ENCODE results near the gene NCCRP1.

The NCCRP1 gene

GRCh38 chr19:39196860-39197562, at the start of gene NCCRP1:
NCCRP1 (plus strand) TSS chr19:39196964; CDS start chr19:39196983, 19 bp downstream.
- DNase-seq (ENCODE audit: low spot score) = no peak

DNA sequence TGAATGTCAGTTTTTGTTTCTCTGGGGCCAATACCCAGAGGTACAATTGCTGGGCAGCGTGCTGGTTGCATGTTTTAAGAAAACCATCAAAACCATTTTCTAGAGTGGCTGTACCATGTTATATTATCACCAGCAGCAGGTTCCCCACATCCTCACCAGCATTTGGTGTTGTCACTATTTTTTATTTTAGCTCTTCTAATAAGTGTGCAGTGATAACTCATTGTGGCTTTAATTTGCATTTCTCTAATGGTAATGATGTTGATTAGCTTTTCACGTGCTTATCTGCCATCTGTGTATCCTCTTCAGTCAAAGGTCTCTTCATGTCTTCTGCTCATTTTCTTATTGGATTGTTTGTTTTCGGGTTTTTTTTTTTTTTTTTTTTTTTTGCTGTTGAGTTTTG, 49.3 kb upstream of the NCCRP1 start:
- no peak for DNase-seq (ENCODE audit: low spot score)

- no peak for DNase-seq (ENCODE audit: low spot score)
These were observed 47.7 kb upstream of the NCCRP1 start for GRCh38 chr19:39148939-39149529.

- DNase-seq (ENCODE audit: low spot score) = no peak
These were observed 46.5 kb upstream of the NCCRP1 start for GRCh38 chr19:39150235-39150634.

- DNase-seq (ENCODE audit: low spot score) = peak; percentile 32
These were observed 45.8 kb upstream of the NCCRP1 start for GRCh38 chr19:39150807-39151600.

GRCh38 chr19:39152066-39152465, 44.7 kb upstream of the NCCRP1 start:
- DNase-seq (ENCODE audit: low spot score) = no peak

- no peak for DNase-seq (ENCODE audit: low spot score)
These were observed 42.6 kb upstream of the NCCRP1 start for GRCh38 chr19:39154100-39154628.

DNA sequence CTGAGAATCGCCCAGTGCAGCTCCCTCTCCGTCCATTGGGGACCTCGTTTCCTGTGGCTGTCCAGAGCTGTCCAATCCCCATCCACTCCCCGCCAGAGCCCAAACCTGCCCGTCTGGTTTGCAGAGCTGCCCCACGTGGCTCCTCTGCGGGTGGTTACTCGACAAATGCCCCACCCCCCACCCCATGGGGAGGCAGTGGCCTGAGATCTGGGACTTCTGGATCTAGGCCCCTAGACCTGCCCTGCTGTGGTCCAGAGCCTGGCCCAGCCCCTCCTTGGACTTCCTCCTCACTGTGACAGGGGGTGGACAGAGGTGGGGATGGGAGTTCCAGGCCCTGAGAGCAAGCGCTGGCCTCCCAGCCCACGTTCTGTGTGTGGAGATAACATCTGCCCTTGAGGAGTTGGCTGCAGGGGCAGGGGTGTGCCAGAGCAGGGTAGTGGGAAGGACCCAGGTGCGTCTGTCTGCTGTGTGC, 42.1 kb upstream of the NCCRP1 start:
- no peak for DNase-seq (ENCODE audit: low spot score)

- no peak for DNase-seq (ENCODE audit: low spot score)
These were observed 41.6 kb upstream of the NCCRP1 start for GRCh38 chr19:39155114-39155700.

GRCh38 chr19:39155741-39156140, 41.0 kb upstream of the NCCRP1 start:
- DNase-seq (ENCODE audit: low spot score) = no peak

DNA sequence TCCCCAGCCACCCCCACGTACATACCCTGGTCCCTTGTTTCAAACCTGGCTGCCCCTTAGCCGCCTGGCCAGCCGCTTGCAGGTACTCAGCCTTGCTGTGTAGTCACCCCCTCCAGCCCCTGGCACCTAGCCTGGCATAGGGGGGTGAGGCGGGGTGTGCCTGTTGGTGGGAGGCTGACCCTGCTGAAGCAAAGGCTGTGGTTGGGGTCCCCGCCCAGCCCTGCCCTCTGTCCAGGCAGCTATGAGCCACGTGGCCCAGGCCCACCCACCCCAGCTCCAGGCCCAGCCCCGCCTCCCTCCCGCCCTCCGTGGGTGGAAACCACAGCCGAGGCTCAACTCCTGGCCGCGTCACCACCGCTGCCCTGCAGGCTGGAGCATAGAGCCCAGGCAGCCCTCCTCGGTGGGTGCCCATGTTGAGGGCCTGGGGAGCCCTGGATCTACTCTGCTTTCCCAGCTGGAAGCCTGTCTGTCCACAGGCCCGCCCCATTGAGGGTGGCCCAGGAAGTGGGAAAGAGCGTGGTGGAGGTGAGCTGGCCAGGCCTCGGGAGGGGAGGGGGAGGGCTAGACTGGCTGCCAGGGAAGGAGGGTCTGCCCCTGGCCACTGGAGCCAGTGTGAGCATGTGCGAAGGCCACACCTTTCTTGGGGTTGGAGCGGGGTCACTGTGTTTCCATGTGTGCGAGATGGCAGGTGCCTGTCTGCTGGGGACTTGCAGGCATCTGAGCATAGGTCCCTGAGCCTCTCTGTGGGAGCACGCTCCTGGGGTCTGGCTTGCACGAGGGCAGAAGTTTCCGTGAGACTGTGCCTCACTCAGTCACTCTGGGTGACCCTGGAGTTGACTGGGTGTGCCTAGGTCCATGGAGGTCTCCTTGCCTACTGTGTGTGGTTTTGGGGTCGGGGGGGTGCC, 40.2 kb upstream of the NCCRP1 start:
- no peak for DNase-seq (ENCODE audit: low spot score)

- no peak for DNase-seq (ENCODE audit: low spot score)
These were observed 39.3 kb upstream of the NCCRP1 start for GRCh38 chr19:39157275-39157996.

DNA sequence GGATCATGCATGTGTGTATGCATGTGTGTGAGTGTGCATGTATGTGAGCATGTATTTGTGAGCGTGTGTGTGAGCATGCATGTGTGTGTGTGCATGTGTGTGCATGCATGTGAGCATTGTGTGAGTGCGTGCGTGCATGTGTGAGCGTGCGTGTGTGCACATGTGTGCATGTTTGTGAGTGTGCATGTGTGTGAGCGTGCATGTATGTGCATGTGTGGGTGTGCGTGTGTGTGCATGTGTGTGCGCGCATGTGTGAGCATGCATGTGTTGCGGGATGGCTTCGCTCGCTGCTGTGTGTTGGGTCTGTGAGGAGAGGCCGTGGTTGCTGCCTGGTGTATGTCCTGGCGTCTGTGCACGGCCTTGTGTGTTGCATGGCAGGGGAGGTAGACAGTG, 38.8 kb upstream of the NCCRP1 start:
- no peak for DNase-seq (ENCODE audit: low spot score)

DNA sequence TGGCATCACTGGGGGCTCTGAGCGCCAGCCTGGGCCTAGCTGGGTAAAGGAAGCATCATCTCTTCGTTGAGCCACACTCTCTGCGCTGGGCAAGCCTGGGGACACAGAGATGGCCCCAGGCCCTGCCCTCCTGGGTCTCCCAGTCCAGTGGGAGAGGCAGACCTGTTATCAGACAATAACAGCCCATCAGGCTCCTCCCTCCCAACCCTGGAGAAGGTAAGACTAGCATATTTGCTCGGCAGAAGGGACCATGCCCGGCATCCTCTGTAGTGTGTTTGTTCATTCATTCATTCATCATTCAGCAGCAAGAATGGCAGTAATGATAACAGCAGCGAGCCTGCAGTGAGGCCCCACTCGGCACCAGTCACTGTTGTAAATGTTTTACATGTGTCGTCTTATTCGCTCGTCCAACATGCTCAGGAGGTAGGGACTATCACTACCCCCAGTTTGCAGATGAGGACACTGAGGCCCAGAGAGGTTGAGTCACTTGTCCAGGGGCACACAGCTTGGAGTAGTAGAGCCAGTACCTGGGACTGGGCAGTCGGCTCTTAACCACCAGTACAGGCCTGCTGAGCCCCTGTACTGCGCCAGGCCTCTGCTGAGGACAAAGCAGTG, 38.0 kb upstream of the NCCRP1 start:
- DNase-seq (ENCODE audit: low spot score) = no peak

DNA sequence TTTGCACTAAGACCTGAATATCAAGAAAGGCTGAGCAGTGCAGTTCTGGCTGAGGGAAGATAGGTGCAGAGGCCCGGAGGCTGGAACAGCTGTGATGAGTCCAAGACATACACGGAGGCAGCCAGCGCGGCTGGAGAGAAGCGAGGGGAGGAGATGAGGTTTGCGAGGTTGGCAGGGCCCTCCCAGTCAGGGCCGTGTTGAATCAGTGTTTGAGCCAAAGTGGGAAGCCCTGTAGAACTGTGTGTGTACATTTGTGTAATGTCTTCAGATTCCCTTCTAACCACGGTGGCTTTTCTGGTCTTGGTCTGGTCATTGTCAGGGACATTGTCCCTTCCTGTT, 36.3 kb upstream of the NCCRP1 start:
- DNase-seq (ENCODE audit: low spot score) = no peak

- no peak for DNase-seq (ENCODE audit: low spot score)
These were observed 35.7 kb upstream of the NCCRP1 start for GRCh38 chr19:39160889-39161672.

GRCh38 chr19:39162441-39163043, 34.2 kb upstream of the NCCRP1 start:
- no peak for DNase-seq (ENCODE audit: low spot score)

GRCh38 chr19:39163621-39164020, 33.1 kb upstream of the NCCRP1 start:
- DNase-seq (ENCODE audit: low spot score) = no peak

- no peak for DNase-seq (ENCODE audit: low spot score)
These were observed 32.5 kb upstream of the NCCRP1 start for GRCh38 chr19:39164289-39164688.
